GM19324 (cell line): Measurements from ENCODE around the gene NR3C2.

Experiments
- ATAC-seq: cut with Tn5 transposase; IDR thresholded peaks from one replicate; pipeline ENCODE4 v1.9.1; 2021; ENCODE audit warnings: mild to moderate bottlenecking, moderate library complexity; ENCODE audit not compliant: unreplicated experiment, low FRiP score

The NR3C2 gene

GRCh38 chr4:148268835-148269234, 173.4 kb downstream of the NR3C2 start:
- no peak for ATAC-seq

GRCh38 chr4:148266921-148267320, 175.3 kb downstream of the NR3C2 start:
- no peak for ATAC-seq

GRCh38 chr4:148266240-148266639, 176.0 kb downstream of the NR3C2 start:
- ATAC-seq = no peak

GRCh38 chr4:148265627-148266026, 176.6 kb downstream of the NR3C2 start:
- no peak for ATAC-seq

- ATAC-seq = no peak
Measured at GRCh38 chr4:148263802-148264201, 178.4 kb downstream of the NR3C2 start.

GRCh38 chr4:148263127-148263526, 179.1 kb downstream of the NR3C2 start:
- ATAC-seq = no peak

GRCh38 chr4:148261848-148262247, 180.4 kb downstream of the NR3C2 start:
- ATAC-seq = no peak

- ATAC-seq = no peak
Measured at GRCh38 chr4:148259841-148260240, 182.4 kb downstream of the NR3C2 start.

GRCh38 chr4:148258535-148258934, 183.7 kb downstream of the NR3C2 start:
- no peak for ATAC-seq

- no peak for ATAC-seq
Measured at GRCh38 chr4:148255344-148255720, 186.9 kb downstream of the NR3C2 start.

- no peak for ATAC-seq
Measured at GRCh38 chr4:148254621-148255343, 187.4 kb downstream of the NR3C2 start.

GRCh38 chr4:148253768-148254167, 188.4 kb downstream of the NR3C2 start:
- ATAC-seq = no peak

GRCh38 chr4:148248824-148249223, 193.4 kb downstream of the NR3C2 start:
- no peak for ATAC-seq

GRCh38 chr4:148245015-148245414, 197.2 kb downstream of the NR3C2 start:
- ATAC-seq = no peak

- no peak for ATAC-seq
Measured at GRCh38 chr4:148243837-148244236, 198.4 kb downstream of the NR3C2 start.

- ATAC-seq = no peak
Measured at GRCh38 chr4:148240241-148240640, 202.0 kb downstream of the NR3C2 start.

GRCh38 chr4:148239494-148239985, 202.7 kb downstream of the NR3C2 start:
- ATAC-seq = no peak

- no peak for ATAC-seq
Measured at GRCh38 chr4:148238811-148239493, 203.3 kb downstream of the NR3C2 start.

- ATAC-seq = no peak
Measured at GRCh38 chr4:148238086-148238485, 204.1 kb downstream of the NR3C2 start.

- no peak for ATAC-seq
Measured at GRCh38 chr4:148235809-148236208, 206.4 kb downstream of the NR3C2 start.

- ATAC-seq = no peak
Measured at GRCh38 chr4:148229798-148230197, 212.4 kb downstream of the NR3C2 start.

- no peak for ATAC-seq
Measured at GRCh38 chr4:148229028-148229427, 213.2 kb downstream of the NR3C2 start.
